ENCODE results near the gene POLRMT.

DNA sequence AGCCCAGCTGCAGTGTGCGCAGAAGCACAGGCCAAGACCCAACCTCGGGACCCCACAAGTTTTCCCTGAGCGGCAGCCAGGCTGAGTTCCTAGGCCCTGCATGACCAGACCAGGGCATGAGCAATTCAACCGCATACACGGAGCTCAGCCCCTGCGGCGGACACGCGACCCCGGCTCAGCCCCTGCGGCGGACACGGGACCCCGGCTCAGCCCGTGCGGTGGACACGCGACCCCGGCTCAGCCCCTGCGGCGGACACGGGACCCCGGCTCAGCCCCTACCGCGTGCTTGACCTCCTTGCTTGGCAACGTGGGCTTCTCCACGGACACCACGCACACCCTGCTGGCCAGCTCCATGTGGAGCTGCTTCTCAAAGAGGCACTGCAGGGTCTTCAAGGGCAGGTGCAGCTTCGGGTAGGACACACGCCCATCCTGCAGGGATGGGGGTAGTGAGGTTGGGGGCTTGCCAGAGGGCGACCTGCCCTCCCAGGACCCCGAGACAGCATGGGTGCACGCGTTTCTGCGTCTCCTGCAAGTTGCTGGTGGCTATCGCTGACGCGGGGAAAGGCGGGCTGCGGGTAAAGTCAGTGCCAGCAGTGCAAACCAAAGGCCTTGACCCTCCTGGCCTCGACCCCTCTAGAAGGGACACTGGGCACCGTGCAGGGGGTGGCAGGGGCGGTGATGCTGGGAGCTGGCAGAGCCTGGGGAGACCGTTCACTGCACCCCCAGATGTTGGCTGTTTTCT lies 10.0 kb downstream of the POLRMT start:
- TF ChIP-seq CTCF (optimal IDR thresholded peaks at IDR 0.05 in 1 of 3, IDR thresholded peaks at IDR 0.05 in 1 of 3, conservative IDR thresholded peaks at IDR 0.05 in 1 of 3; ENCODE audit: extremely low read depth in 1 of 3, insufficient read depth in 2 of 3, low read length in 3 of 3): no peak
- TF ChIP-seq EZH2 (IDR thresholded peaks at IDR 0.05; ENCODE audit: low read length): no peak
